ENCODE data around the gene USP34.

DNA sequence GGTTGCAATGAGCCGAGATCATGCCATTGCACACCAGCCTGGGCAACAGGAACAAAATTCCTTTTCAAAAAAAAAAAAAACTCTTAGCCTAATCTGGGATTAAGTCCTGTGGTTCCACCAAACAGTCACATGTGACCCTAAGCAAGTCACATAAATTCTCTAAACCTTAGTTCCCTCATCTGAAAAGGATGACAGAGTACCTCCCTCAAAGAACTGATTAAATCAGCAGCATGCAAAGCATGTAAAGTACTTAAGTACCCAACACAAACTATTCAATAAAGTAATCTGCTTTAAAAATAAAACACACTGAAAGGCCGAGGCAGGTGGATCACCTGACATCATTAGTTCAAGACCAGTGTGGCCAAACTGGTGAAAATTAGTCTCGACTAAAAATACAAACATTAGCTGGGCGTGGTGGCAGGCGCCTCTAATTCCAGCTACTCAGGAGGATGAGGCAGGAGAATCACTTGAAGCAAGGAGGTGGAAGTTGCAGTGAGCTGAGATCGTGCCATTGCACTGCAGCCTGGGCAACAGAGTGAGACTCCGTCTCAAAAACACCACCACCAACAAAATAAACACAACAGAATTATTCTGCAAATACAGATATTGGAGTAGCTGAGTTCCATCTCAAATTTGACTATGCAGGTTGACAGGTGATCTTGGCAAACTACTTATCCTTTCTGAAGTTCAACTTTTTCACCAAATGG is 7.0 kb downstream of the USP34 start:
- TF ChIP-seq, protein P1, sequence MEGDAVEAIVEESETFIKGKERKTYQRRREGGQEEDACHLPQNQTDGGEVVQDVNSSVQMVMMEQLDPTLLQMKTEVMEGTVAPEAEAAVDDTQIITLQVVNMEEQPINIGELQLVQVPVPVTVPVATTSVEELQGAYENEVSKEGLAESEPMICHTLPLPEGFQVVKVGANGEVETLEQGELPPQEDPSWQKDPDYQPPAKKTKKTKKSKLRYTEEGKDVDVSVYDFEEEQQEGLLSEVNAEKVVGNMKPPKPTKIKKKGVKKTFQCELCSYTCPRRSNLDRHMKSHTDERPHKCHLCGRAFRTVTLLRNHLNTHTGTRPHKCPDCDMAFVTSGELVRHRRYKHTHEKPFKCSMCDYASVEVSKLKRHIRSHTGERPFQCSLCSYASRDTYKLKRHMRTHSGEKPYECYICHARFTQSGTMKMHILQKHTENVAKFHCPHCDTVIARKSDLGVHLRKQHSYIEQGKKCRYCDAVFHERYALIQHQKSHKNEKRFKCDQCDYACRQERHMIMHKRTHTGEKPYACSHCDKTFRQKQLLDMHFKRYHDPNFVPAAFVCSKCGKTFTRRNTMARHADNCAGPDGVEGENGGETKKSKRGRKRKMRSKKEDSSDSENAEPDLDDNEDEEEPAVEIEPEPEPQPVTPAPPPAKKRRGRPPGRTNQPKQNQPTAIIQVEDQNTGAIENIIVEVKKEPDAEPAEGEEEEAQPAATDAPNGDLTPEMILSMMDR (conservative IDR thresholded peaks at IDR 0.05 in 1 of 2, IDR thresholded peaks at IDR 0.05 in 1 of 2; ENCODE audit: low read depth in 1 of 2, low read length in 2 of 2) = no peak
- TF ChIP-seq EZH2 (IDR thresholded peaks at IDR 0.05; ENCODE audit: low read length, missing control alignments) = no peak
